Epithelial cell of esophagus (primary cell): ENCODE measurements around the gene SSTR5.

ENCODE experiments used
- DNase-seq: peaks from one replicate; pipeline ENCODE4 v3.0.0; 2010; ENCODE audit warnings: low read depth
- H3K4me3 ChIP-seq: 2 replicates; pipeline ENCODE4 v1.5.1; 2011; ENCODE audit warnings: mild to moderate bottlenecking, low read length, control low read depth
- CTCF ChIP-seq: IDR thresholded peaks from 2 replicates; pipeline ENCODE4 v1.5.1; 2011; ENCODE audit warnings: low read depth, mild to moderate bottlenecking, low read length, control low read depth, inconsistent platforms; ENCODE audit not compliant: insufficient read depth; ENCODE audit errors: missing control alignments

SSTR5 gene

GRCh38 chr16:1100084-1100800 lies 27.7 kb downstream of the SSTR5 start:
- no peak for DNase-seq
- H3K4me3 ChIP-seq, result no peak overlapping the region
- TF ChIP-seq CTCF, result no peak

- H3K4me3 ChIP-seq, result no peak overlapping the region
- no peak for TF ChIP-seq CTCF
- DNase-seq, result no peak
Measured at GRCh38 chr16:1101133-1101532, 28.6 kb downstream of the SSTR5 start.

GRCh38 chr16:1101573-1102332 lies 29.2 kb downstream of the SSTR5 start:
- no peak for TF ChIP-seq CTCF
- no peak for DNase-seq
- no peak overlapping the region for H3K4me3 ChIP-seq

GRCh38 chr16:1102333-1102700 lies 29.8 kb downstream of the SSTR5 start:
- DNase-seq, result no peak
- no peak for TF ChIP-seq CTCF
- no peak overlapping the region for H3K4me3 ChIP-seq

GRCh38 chr16:1102921-1103635 lies 30.5 kb downstream of the SSTR5 start:
- peak; percentile 23 for TF ChIP-seq CTCF
- H3K4me3 ChIP-seq, result no peak overlapping the region
- DNase-seq, result peak; percentile 10

- no peak for DNase-seq
- no peak overlapping the region for H3K4me3 ChIP-seq
- no peak for TF ChIP-seq CTCF
Measured at GRCh38 chr16:1103636-1103980, 31.1 kb downstream of the SSTR5 start.
